ENCODE data around the gene NRAS.
"Not testable (repeated sequence)": the region's sequence is repeated elsewhere in the genome, so short reads cannot be mapped to it uniquely, and the experiment has no call there.

Gene NRAS

DNA sequence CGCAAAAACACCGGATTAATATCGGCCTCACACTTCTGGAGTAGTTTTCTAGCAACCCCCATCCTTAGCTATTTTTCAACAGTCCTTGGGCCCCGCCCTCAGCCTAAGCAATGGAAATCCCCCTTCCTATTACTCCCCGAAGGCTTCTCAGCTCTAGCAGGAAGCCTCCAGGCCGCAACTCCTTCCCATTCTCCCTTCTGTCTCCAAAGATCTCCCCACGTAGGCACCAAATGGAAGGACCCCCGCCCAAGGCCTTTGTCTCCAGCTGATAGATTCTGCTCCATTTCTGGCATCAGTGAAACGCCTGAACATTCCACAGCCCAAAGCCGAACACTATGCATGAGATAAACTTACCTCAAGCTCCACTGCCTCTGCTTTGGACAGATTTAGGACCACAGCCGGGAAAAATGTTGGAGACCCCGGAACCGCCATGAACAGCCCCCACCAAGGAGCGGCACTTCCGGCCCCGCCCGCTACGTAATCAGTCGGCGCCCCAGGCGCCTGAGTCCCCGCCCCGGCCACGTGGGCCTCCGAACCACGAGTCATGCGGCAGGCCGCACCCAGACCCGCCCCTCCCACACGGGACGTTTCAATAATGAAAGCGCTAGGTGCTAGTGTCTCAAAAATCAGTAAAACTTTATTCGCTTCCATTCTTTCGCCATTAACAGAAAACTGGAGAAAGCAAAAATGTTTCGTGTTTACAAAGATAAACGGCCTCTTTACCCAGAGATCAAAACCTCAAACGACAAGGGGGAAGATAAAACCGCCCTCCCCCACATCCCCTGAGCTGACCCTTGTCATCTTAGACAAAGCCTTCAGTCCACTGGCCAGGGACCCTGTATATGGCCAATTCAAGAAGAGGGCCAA is at the start of gene NRAS:
Gene NRAS (minus strand): TSS at position 468 of the 867 bp plus-strand sequence. CDS start 611 bp downstream, outside the sequence.
- Histone ChIP-seq H3K27me3 (ENCODE audit: control insufficient read depth in 5 of 5, insufficient read depth in 4 of 5, low read length in 5 of 5) (no peaks in the 10 kb centered on the region), H3K9ac (ENCODE audit: low read length in 5 of 5) (peak within 1 kb of the TSS; percentile 93 to 100 (median 100)), H3K27ac (ENCODE audit: low read depth, low read length) (peak within 1 kb of the TSS; percentile 98), H3K9me3 (ENCODE audit: control insufficient read depth in 5 of 5, low read length in 5 of 5) (no peaks in the 10 kb centered on the region), H3K4me1 (ENCODE audit: control insufficient read depth in 5 of 5, insufficient read depth in 5 of 5, low read length in 5 of 5) (peaks cover 0 to 21% (median 17%) of the 10 kb centered on the region in 5 donors), H3K36me3 (ENCODE audit: control insufficient read depth in 5 of 5, insufficient read depth in 5 of 5, low read length in 5 of 5) (peaks cover 48 to 63% (median 61%) of the 10 kb centered on the region in 5 donors), H3K4me3 (ENCODE audit: low read depth in 1 of 5, low read length in 5 of 5) (peak within 1 kb of the TSS; percentile 83 to 100 (median 95))

- Histone ChIP-seq H3K27ac (ENCODE audit: low read depth, low read length) (no peak overlapping the region), H3K36me3 (ENCODE audit: control insufficient read depth in 5 of 5, insufficient read depth in 5 of 5, low read length in 5 of 5) (peaks cover 0 to 8% (median 5%) of the 10 kb centered on the region in 5 donors), H3K27me3 (ENCODE audit: control insufficient read depth in 5 of 5, insufficient read depth in 4 of 5, low read length in 5 of 5) (no peaks in the 10 kb centered on the region), H3K4me3 (ENCODE audit: low read depth in 1 of 5, low read length in 5 of 5) (no peak overlapping the region), H3K9me3 (ENCODE audit: control insufficient read depth in 5 of 5, low read length in 5 of 5) (no peaks in the 10 kb centered on the region), H3K9ac (ENCODE audit: low read length in 5 of 5) (no peak overlapping the region), H3K4me1 (ENCODE audit: control insufficient read depth in 5 of 5, insufficient read depth in 5 of 5, low read length in 5 of 5) (no peaks in the 10 kb centered on the region)
Observed at GRCh38 chr1:114764689-114765088, 48.1 kb upstream of the NRAS start.

DNA sequence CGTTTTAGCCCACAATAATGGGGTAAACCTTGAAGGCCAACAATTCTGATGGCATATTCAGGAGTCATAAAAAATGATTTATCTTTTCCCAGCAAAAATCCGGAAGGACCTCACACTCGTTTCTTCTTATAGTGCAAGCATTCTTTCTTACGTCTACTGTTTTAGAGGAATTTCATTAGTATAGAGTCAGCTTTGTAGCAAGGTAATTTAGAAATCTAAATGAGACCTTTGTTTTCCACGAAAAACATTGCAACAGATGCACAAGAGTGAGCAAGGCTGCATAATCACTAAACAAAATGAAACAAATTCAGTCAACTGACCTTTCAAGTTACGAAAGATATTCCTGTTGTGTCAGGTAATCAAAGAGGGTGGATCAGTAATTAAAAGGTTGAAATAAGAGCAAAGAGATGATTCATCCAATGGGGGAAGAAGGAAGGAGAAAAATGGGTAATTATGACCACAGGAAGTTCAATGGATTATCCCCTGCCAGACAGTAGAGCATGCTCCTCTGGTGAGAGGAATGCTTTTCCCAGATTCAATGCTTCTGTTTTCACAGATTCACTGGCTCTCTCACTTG is 41.8 kb upstream of the NRAS start:
- Histone ChIP-seq H3K9me3 (ENCODE audit: control insufficient read depth in 5 of 5, low read length in 5 of 5) (no peaks in the 10 kb centered on the region), H3K27me3 (ENCODE audit: control insufficient read depth in 5 of 5, insufficient read depth in 4 of 5, low read length in 5 of 5) (no peaks in the 10 kb centered on the region), H3K27ac (ENCODE audit: low read depth, low read length) (peak overlapping the region; percentile 100), H3K36me3 (ENCODE audit: control insufficient read depth in 5 of 5, insufficient read depth in 5 of 5, low read length in 5 of 5) (no peaks in the 10 kb centered on the region), H3K4me1 (ENCODE audit: control insufficient read depth in 5 of 5, insufficient read depth in 5 of 5, low read length in 5 of 5) (peaks cover 10 to 47% (median 44%) of the 10 kb centered on the region in 5 donors), H3K4me3 (ENCODE audit: low read depth in 1 of 5, low read length in 5 of 5) (peak overlapping the region; percentile 97 to 100 (median 100)), H3K9ac (ENCODE audit: low read length in 5 of 5) (peak overlapping the region; percentile 97 to 100 (median 100))

DNA sequence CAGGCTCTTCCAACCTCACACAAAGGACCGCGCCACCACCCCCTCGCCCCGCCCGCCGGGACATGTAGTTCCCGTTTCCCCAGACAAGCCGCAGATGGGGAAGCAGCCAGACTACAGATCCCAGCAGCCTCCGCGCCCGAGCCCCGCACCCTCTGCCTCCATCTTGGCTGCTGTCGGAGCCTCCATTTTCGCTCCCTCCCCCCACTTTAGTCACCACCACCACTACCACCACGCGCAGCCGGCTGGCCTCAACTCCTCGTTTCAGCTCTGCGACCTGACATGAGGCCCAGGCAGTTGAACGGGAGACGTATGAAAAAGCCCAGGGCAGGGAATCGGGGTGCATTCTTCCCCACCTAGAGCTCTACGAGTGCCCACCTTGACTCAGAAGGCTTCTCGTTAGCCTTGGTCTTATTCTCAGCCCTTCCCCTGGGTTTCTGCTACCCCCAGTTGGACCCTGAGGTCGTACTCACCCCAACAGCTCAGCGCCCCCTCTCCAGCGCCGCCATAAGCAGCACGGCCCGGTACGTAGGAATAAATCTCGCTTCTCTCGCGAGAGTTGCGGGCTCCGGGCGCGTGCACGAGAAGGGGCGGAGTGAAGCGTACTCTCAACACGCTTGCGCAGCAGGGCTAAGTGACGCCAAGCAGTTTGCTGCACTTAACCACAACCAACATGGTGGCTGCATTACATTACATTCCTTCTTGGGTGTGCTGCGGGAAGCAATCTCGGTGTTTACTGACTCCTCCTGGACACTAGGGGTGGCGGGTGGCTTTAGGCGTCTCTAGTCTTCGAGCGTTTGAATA is 41.1 kb upstream of the NRAS start, which contains the start of gene CSDE1:
Gene CSDE1 (minus strand): TSS at position 530 of the 801 bp plus-strand sequence. CDS start 18,094 bp downstream, outside the sequence.
- H3K9ac ChIP-seq (ENCODE audit: low read length in 5 of 5) = peak within 1 kb of the TSS; percentile 97 to 100 (median 100)
- no peaks in the 10 kb centered on the region for H3K9me3 ChIP-seq (ENCODE audit: control insufficient read depth in 5 of 5, low read length in 5 of 5)
- H3K27me3 ChIP-seq (ENCODE audit: control insufficient read depth in 5 of 5, insufficient read depth in 4 of 5, low read length in 5 of 5) = no peaks in the 10 kb centered on the region
- H3K4me1 ChIP-seq (ENCODE audit: control insufficient read depth in 5 of 5, insufficient read depth in 5 of 5, low read length in 5 of 5) = peaks cover 10 to 54% (median 50%) of the 10 kb centered on the region in 5 donors
- H3K27ac ChIP-seq (ENCODE audit: low read depth, low read length) = peak within 1 kb of the TSS; percentile 100
- H3K36me3 ChIP-seq (ENCODE audit: control insufficient read depth in 5 of 5, insufficient read depth in 5 of 5, low read length in 5 of 5) = no peaks in the 10 kb centered on the region
- H3K4me3 ChIP-seq (ENCODE audit: low read depth in 1 of 5, low read length in 5 of 5) = peak within 1 kb of the TSS; percentile 97 to 100 (median 100)

DNA sequence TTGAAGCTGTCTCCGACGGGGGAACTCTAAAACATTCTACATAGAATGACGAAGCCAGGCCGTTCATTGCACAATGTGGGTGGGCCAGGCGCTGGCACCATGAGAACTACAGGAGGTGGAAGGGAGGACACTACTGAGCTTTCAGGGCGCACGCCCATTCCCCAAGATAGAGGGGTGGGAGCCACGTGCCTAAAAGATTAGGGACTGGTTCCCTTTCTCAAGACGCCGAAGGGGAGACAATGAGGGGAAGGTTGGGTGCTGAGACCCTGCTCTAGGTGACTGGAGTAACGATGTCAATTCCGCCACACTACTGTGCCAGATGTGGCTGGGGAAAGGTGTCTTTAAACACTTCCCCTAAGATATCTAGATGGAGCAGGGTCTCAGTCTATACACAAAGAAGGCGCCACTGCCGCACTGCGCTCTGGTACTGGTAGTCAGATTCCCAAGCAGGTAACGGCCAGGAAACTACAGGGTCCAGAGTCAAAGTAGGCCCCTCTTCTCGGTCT is 40.4 kb upstream of the NRAS start:
- H3K9ac ChIP-seq (ENCODE audit: low read length in 5 of 5) = peak overlapping the region; percentile 42 to 100 (median 100)
- H3K27ac ChIP-seq (ENCODE audit: low read depth, low read length) = peak overlapping the region; percentile 100
- H3K4me3 ChIP-seq (ENCODE audit: low read depth in 1 of 5, low read length in 5 of 5) = peak overlapping the region; percentile 97 to 100 (median 100)
- H3K9me3 ChIP-seq (ENCODE audit: control insufficient read depth in 5 of 5, low read length in 5 of 5) = no peaks in the 10 kb centered on the region
- H3K4me1 ChIP-seq (ENCODE audit: control insufficient read depth in 5 of 5, insufficient read depth in 5 of 5, low read length in 5 of 5) = peaks cover 10 to 60% (median 56%) of the 10 kb centered on the region in 5 donors
- no peaks in the 10 kb centered on the region for H3K36me3 ChIP-seq (ENCODE audit: control insufficient read depth in 5 of 5, insufficient read depth in 5 of 5, low read length in 5 of 5)
- H3K27me3 ChIP-seq (ENCODE audit: control insufficient read depth in 5 of 5, insufficient read depth in 4 of 5, low read length in 5 of 5) = no peaks in the 10 kb centered on the region

DNA sequence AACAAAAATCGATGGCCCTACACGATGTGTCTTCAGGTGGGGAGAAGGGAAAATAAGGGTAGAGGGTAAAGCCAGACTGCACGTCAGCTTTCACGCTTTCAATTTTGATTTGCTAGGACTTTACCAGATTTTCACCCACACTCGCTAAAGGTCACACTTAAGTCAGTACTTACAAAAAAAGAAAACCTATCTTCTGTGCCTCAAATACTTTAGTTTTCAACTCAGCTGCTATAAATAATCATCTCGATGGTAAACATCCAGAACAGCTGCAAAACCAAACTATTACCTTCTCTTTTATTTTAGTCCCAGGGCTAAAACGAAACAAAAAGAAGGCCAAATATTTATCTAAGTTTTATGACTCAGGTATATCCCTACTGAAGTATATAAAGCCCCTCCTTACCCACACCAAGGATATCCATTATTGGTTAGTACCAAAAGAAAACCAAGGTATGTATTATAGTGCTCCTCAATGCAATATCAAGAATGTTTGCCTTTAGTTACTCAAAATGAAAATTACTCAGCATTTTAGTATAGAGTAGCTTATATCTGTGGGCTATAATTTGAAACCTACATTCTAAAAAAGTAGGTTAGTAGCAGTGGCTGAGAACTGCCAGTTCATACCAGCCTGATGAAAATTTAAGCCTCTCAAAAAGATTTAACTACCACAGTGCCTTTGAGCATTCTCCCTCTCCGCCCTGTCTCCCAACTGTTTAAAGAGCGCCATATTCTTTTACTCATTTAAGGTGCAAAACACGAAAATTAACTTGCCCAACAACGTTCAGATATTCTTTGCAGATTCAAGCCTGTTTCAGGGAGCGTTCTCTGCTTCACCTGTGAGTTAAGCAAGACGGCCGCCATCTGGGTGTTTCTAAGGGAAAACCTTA is 39.7 kb upstream of the NRAS start:
- Histone ChIP-seq H3K9ac (ENCODE audit: low read length in 5 of 5) (peak overlapping the region; percentile 42 to 100 (median 100)), H3K4me1 (ENCODE audit: control insufficient read depth in 5 of 5, insufficient read depth in 5 of 5, low read length in 5 of 5) (peaks cover 10 to 68% (median 63%) of the 10 kb centered on the region in 5 donors), H3K4me3 (ENCODE audit: low read depth in 1 of 5, low read length in 5 of 5) (peak overlapping the region; percentile 97 to 100 (median 100)), H3K27ac (ENCODE audit: low read depth, low read length) (peak overlapping the region; percentile 100), H3K9me3 (ENCODE audit: control insufficient read depth in 5 of 5, low read length in 5 of 5) (no peaks in the 10 kb centered on the region), H3K36me3 (ENCODE audit: control insufficient read depth in 5 of 5, insufficient read depth in 5 of 5, low read length in 5 of 5) (no peaks in the 10 kb centered on the region), H3K27me3 (ENCODE audit: control insufficient read depth in 5 of 5, insufficient read depth in 4 of 5, low read length in 5 of 5) (no peaks in the 10 kb centered on the region)

DNA sequence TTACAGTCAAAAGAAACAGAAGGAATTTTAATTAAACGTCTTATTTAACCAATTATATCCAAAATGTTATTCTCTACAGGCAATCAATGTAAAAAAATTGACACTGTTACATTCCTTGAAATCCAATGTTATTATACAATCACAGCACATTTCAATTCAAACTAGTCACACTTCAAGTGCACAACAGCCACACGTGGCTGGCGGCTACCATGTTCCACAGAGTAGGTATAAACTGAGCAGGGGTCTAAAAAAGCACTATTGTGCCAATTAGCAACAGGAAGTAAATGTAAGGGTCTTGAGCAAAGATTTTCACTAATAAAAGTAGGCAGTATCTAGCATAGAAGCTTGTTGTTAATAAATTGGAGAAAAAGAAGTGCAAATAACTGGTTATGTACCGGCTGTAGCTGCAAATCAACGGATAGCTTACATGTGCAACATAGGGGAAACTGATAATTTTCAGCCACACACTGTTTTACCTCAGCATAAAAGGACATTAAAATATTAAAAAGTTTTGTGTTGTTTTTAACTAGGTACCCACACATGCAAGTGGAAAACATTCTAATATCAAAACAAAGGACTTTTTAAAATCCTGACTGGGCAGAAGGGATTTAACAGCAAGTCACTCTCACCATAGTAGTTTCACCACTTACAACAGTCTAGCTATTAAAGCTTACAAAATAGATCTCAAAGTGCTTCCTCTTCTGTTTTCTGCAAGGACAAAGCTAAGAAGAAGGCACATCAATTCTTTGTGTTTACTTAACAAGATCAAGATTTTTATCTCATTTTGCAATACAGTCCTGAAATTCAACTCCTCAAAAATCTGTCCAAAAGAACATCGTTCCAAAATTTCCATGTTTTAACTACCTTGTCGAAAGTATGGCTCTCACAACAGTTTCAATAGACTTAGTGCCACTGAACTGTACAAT is 38.7 kb upstream of the NRAS start:
- peak overlapping the region in 3 of 5 donors; percentile 11 to 100 (median 100) for H3K4me3 ChIP-seq (ENCODE audit: low read depth in 1 of 5, low read length in 5 of 5)
- H3K9ac ChIP-seq (ENCODE audit: low read length in 5 of 5) = peak overlapping the region in 4 of 5 donors; percentile 16 to 100 (median 66)
- H3K27ac ChIP-seq (ENCODE audit: low read depth, low read length) = peak overlapping the region; percentile 100
- H3K9me3 ChIP-seq (ENCODE audit: control insufficient read depth in 5 of 5, low read length in 5 of 5) = no peaks in the 10 kb centered on the region
- H3K27me3 ChIP-seq (ENCODE audit: control insufficient read depth in 5 of 5, insufficient read depth in 4 of 5, low read length in 5 of 5) = no peaks in the 10 kb centered on the region
- peaks cover 12 to 78% (median 73%) of the 10 kb centered on the region in 5 donors for H3K4me1 ChIP-seq (ENCODE audit: control insufficient read depth in 5 of 5, insufficient read depth in 5 of 5, low read length in 5 of 5)
- peaks cover 0 to under 1% (median 0%) of the 10 kb centered on the region in 5 donors for H3K36me3 ChIP-seq (ENCODE audit: control insufficient read depth in 5 of 5, insufficient read depth in 5 of 5, low read length in 5 of 5)

DNA sequence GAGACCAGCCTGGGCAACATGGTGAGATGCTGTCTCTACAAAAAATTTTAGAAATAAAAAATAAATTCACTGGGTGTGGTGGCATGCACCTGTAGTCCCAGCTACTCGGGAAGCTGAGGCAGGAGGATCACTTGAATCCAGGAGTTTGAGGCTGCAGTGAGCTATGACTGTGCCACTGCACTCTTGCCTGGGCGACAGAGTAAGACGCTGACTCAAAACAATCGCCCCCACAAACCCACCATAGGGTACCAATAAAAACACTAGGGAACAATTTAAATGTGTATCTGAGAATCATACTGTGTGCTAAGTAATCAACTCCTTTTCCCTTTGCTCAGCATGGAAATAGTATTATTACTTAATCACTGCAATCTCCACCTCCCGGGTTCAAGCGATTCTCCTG is 37.1 kb upstream of the NRAS start:
- H3K36me3 ChIP-seq (ENCODE audit: control insufficient read depth in 5 of 5, insufficient read depth in 5 of 5, low read length in 5 of 5) = peaks cover 6 to 15% (median 10%) of the 10 kb centered on the region in 5 donors
- not testable (repeated sequence) for H3K27ac ChIP-seq (ENCODE audit: low read depth, low read length); H3K27me3 ChIP-seq (ENCODE audit: control insufficient read depth in 5 of 5, insufficient read depth in 4 of 5, low read length in 5 of 5); H3K9ac ChIP-seq (ENCODE audit: low read length in 5 of 5); H3K4me3 ChIP-seq (ENCODE audit: low read depth in 1 of 5, low read length in 5 of 5); H3K9me3 ChIP-seq (ENCODE audit: control insufficient read depth in 5 of 5, low read length in 5 of 5)
- peaks cover 12 to 84% (median 78%) of the 10 kb centered on the region in 5 donors for H3K4me1 ChIP-seq (ENCODE audit: control insufficient read depth in 5 of 5, insufficient read depth in 5 of 5, low read length in 5 of 5)

Data from subcutaneous abdominal adipose tissue (tissue), 5 donors.